IPS-NIHi11 (cell line): ENCODE results near the gene BTBD6.

Experiments
- DNase-seq: peaks from one replicate; pipeline ENCODE4 v3.0.0; 2012; ENCODE audit warnings: mixed read lengths, low spot score

Gene BTBD6

DNA sequence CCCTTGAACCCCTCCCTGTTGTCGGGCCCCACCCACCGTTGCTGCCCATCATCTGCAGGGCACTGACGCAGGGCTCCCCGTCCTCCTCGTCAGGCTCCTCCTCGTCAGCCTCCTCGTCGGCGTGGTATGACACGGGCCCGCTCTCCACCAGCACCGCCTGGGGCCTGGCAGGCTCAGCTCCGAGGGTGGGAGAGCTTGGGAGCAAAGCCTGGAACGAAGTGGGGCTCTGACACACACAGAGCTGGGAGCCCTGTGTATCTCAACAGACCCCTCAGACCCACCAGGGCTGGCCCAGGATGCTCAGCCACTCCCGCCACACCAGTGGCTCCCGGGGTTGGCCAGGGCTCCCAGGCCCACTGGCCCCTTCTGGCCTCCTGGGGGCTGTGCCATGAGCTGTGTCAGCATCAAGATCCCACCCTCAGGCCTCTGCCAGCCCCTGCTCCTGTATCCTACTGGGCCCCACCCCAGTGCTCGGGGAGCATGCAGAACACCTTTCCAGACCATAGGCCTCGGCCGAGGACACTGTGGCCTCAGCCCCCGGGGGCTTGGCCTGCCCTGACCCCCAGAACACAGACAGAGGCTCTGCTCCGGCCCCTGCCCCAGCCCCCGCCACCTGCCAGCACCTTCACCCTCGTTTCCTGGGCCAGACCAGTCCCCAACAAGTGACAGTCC lies 37.1 kb upstream of the BTBD6 start:
- DNase-seq: no peak

DNA sequence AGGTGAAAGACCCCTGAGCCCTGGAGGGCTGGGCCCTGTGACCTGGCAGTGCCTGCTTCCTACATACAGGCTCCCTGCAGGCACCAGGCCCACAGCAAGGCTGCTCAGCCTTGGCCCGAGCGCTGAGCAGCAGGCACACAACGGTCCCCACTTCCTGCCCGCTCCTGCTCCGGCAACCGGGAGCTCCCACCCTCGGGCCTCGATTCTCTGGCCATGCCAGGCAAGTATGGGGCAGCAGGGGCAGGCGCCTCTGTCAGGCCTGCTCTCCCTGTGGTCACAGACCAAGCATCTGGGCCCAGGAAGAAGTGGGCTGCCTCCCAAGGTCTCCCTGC lies 36.6 kb upstream of the BTBD6 start:
- no peak for DNase-seq

DNA sequence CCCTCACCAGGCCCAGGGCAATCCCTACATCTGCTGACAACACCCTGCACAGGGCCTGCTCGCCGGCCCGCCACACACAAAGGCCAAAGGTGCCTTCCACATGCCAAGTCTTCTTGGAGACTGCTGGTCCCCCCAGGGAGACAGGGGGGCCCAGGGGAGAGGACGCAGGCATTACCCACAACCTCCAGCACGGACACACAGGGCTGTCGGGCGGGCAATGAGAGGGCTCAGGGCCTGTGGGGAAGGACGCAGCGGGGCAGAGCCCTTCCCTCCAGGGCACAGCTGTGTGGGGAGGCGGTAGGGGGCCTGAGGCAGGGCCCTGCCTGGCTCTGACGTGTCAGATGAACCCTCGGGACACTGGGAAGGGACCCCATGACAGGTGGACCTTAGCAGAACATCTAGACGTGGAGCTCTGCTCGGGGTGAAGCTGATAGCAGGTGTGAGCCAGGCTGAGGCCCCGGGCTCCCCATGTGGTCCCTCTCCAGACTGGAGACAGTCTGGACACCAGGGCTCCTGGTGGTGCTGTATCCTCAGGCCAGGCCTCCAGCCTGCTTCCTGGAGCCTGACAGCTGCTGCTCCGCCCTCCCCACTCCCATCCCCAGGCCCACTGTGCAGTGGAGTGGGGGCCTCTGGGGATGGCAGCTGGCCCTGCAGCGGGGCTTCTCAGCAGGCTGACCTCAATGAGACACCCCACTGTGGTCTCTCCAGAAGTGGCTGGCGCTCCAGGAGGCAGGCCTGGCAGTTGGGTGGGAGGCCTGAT lies 35.6 kb upstream of the BTBD6 start:
- DNase-seq: no peak

DNA sequence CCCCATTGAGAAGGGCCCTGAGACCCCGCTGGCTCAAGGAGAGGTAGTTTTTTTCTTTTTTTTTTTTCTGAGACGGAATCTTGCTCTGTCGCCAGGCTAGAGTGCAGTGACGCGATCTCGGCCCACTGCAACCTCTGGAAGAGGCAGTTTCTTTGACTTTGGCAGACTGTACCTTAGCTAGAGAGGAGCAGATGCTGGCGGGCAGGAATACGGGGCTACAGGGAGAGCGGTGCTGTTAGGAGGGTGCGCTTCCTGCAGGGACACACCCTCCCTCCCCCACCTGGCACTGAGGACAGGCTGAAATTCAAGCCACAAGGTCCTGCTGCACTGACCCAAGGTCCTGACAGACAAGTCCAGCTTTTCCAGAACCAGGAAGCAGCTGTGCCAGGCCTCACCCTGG lies 35.0 kb upstream of the BTBD6 start:
- DNase-seq: no peak

DNA sequence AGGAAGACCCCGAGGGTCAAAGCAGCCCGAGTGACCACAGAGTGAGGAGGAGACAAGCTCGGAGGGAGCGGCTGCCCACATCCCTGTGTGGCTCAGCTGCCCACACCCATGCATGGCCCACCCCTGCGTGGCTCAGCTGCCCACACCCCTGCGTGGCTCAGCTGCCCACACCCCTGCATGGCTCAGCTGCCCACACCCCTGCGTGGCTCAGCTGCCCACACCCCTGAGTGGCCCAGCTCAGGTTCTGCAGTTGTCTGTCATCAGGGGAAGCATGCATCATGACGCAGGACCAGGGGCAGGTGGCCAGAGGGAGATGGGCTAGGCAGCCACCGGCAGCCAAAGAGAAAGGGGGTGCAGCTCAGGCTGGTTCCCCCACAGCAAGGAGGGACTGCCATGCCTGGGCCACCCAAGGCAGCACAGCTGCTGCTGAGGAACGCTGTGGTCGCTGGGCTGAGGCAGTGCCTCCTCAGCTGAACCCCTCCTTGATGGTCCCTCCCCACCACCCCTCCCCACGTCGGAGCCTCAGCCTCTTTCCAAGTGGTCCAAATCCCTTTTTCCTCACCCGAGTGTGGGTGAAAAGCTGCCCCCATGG lies 33.9 kb upstream of the BTBD6 start:
- DNase-seq: no peak

DNA sequence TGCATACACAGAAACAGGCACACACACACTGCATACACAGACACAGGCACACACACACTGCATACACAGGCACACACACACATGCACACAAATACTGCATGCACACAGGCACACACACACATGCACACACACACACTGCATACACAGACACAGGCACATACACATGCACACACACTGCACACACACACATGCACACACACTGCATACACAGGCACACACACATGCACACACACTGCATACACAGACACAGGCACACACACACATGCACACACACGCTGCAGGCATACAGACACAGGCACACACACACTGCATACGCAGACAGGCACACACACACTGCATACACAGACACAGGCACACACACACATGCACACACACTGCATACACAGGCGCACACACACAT lies 32.7 kb upstream of the BTBD6 start:
- no peak for DNase-seq

GRCh38 chr14:105216490-105217247 lies 31.7 kb upstream of the BTBD6 start:
- DNase-seq: no peak

DNA sequence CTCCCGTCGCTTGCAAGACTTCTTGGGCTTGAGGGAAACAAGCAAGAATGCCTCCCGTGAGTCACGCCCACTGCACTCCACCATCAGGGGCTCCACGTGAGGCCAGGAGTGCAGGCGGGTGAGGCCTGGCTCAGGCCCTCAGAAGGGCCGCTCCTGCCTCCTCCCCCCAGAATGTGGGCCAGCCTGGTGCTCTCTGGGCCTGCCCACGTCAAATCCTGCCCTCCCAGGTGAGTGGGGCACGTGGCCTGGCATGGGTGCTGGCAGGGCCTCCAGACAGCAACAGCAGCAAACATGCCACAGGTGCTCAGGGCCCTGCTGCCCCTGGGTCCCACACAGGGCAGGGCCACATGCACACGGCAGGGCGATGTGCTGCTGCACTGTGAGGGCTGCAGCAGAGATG lies 30.6 kb upstream of the BTBD6 start:
- DNase-seq: no peak

- DNase-seq: no peak
These were observed 29.7 kb upstream of the BTBD6 start for GRCh38 chr14:105218611-105219010.

GRCh38 chr14:105219043-105219612 lies 29.2 kb upstream of the BTBD6 start:
- no peak for DNase-seq

GRCh38 chr14:105219753-105220152 lies 28.6 kb upstream of the BTBD6 start:
- no peak for DNase-seq

DNA sequence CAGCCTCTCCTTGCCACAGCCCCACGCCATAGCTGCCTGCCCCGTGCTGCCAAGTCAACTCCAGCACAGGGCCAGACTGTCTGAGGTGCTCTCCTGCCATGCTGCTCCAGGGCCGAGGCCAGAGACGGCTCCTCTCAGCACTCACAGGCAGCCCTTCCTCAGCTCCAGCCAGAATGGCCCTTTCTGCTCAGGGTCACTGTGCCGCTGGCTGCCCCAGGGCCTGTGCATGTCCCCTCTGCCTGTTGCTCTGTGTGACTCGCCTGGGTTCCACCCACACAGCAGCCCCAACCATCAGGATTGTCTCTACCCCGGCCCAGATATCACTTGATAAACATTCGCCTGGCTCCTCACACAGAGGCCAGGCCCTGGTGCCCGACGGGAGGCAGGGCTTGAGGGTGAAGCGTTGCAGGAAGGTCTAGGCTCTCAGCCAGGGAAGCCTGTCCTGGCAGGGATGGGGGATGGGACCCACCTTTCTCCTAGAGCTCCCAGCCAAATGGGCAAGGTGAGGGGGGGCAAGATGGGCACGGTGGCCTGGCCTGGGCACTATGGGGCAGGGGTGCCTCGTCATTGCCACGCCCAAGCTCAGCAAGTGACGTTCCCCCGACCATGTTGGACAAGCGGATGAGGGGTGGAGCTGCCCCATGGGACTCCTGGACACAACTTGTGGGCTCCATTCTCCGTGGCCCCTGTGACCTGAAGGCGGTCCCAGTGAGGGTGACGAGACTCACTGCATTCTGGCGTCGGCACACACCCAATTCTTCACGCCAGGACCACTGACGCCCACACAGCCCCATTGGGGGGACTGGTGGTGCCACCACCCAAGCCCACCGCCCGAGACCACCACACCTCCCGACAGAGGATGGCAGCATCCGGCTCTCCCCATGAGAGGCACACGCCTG lies 27.4 kb upstream of the BTBD6 start:
- no peak for DNase-seq

DNA sequence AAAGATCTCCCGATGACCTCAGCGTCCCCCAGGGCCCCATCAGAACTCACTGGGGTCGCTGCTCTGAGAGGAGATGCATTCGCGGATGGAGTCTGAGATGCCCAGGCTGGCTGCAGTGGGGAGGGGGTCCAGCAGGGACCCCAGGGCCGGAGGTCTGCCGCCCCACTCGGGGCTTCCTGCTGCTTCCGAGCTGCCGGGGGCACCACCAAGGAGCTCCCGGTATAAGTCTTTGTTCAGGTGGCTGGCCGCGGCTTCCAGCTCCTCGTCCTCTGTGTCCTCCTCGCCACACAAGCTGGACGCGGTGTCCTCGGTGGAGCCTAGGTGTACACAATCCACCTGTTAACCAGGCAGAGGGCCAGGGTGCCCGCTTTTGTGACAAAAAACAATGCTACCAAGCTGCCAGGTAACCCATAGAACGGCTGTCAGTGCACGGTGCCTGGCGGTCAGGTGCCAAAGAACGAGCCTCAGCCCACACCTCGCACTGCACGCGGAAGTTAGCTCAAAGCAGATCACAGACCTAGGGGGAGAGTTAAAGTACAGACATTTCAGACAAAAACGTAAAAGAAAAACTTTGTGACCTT lies 26.6 kb upstream of the BTBD6 start:
- DNase-seq: no peak

DNA sequence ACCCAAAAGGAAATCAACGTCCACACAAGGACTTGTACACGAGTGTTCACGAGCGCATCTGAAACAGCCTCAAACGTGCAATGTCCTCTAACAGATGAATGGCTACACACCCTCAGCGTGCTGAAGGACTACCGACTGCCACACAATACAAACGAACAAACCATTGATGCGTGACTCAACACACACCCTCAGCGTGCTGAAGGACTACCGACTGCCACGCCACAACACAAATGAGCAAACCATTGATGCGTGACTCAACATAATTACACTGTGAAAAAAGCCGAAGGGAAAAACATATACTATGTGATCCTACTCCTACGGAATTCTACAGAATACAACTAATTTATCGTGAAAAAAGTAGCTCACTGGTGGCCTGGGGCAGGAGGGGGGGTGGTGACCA lies 25.1 kb upstream of the BTBD6 start:
- no peak for DNase-seq

- DNase-seq: no peak
These were observed 24.4 kb upstream of the BTBD6 start for GRCh38 chr14:105223770-105224544.

DNA sequence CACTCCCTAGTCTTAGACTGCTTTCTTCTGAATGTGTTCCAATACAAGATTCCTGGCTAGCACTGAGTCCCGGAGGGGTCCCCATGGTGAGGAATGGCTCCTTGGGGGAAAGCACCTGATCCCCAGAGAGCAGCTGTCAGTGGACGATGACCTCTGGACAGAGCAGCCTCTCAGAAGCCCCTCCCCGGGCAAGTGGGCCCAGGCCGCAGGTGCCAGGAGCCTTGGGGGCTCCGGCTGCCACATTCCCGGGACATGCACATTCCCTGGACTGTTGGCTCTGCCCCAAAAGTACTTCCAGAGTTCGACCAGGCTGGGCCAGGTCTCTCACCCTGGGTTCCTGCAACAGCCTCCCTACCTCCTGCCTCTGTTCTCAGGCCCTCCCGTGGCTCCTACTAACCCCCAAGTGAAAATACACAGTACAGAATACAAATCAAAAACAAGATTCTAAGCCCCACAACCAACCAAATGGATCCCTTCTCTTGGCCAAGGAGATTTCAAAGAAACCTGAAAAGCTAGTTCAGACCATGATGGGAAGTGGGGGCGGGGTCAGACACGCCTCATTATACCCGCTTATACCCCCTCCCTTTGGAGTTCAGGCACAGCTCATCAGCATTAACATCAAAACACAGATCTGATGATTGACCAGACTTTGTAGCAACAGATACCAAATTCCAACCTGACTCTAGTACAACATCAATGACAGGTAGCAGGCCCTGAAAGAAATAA lies 23.3 kb upstream of the BTBD6 start:
- no peak for DNase-seq

DNA sequence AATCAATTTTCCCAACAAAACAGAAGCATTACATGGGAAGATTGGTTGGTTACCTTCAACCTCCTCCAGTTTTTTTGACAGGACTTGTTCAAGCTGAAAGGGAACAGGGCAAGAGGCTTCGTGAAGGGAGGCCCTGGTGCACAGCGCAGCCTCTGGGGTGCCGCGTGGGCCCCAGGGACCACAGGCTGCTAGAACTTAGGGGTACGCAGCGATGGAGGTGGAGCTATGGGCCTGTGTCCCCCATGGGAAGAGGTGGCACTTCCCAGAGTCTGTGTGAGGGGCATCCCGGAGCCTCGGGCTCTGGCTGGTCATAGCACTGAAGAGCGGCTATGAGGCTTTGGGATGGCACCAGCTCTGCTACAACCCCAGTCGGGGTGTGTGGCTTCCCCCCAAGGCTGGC lies 22.1 kb upstream of the BTBD6 start:
- DNase-seq: no peak

- DNase-seq: no peak
These were observed 21.0 kb upstream of the BTBD6 start for GRCh38 chr14:105227346-105227745.

- no peak for DNase-seq
These were observed 19.8 kb upstream of the BTBD6 start for GRCh38 chr14:105228562-105228961.
